ENCODE measurements around the gene TRAP1.
"Not testable (repeated sequence)": the region's sequence is repeated elsewhere in the genome, so short reads cannot be mapped to it uniquely, and the experiment has no call there.

The TRAP1 gene

GRCh38 chr16:3611146-3611975 lies 106.0 kb downstream of the TRAP1 start, which contains the start of gene SLX4:
TSS of gene SLX4 (minus strand) at chr16:3611606. CDS start at chr16:3608964, 2,642 bp downstream.
- peak; percentile 98 for DNase-seq (ENCODE audit: low spot score)

- DNase-seq (ENCODE audit: low spot score), result peak; percentile 43
Measured at GRCh38 chr16:3610698-3611145, 106.6 kb downstream of the TRAP1 start.

- DNase-seq (ENCODE audit: low spot score), result peak; percentile 37
Measured at GRCh38 chr16:3609895-3610697, 107.2 kb downstream of the TRAP1 start.

- not testable (repeated sequence) for DNase-seq (ENCODE audit: low spot score)
Measured at GRCh38 chr16:3608976-3609375, 108.3 kb downstream of the TRAP1 start.

GRCh38 chr16:3608069-3608468 lies 109.3 kb downstream of the TRAP1 start:
- peak; percentile 57 for DNase-seq (ENCODE audit: low spot score)

All from hematopoietic multipotent progenitor cell treated with erythropoietin and hydrocortisone succinate and interleukin-3 and kit ligand, for 17 days (in vitro differentiated cells).